Stimulated activated effector memory CD8-positive, alpha-beta T cell treated with anti-CD3 and anti-CD28 coated beads, Interleukin-12 subunit alpha, Interleukin-12 subunit beta, amount 100 ng/mL, for 72 hours (primary cell): Measurements from ENCODE around the gene GUCY2F.

Experiments used
- ATAC-seq: fragments of 150-1000 bp; cut with Tn5 transposase; 2 replicates; pipeline ENCODE4 v1.10.0; 2021
- DNase-seq, 2 donors: peaks; one replicate each; pipeline ENCODE4 v3.0.0; 2021 to 2022; ENCODE audit warnings: low spot score in 2 of 2
- H3K27ac Mint-ChIP-seq: one replicate; pipeline ENCODE4 v1.8.0; 2022; ENCODE audit warnings: mild to moderate bottlenecking, mixed read lengths
- H3K36me3 Mint-ChIP-seq: one replicate; pipeline ENCODE4 v1.8.0; 2022; ENCODE audit warnings: mild to moderate bottlenecking, mixed read lengths
- H3K4me1 Mint-ChIP-seq: one replicate; pipeline ENCODE4 v1.8.0; 2022; ENCODE audit warnings: mixed read lengths
- H3K4me3 Mint-ChIP-seq: one replicate; pipeline ENCODE4 v1.8.0; 2022; ENCODE audit warnings: mild to moderate bottlenecking, mixed read lengths
- H3K9me3 Mint-ChIP-seq: one replicate; pipeline ENCODE4 v1.8.0; 2022; ENCODE audit warnings: mixed read lengths

GUCY2F gene

GRCh38 chrX:109372291-109372690 lies 109.6 kb downstream of the GUCY2F start:
- Mint-ChIP-seq H3K4me1 (no peaks in the 10 kb centered on the region), H3K4me3 (no peak overlapping the region), H3K27ac (no peak overlapping the region), H3K36me3 (no peaks in the 10 kb centered on the region), H3K9me3 (no peaks in the 10 kb centered on the region)
- no peak for DNase-seq
- no peak for ATAC-seq

- no peaks in the 10 kb centered on the region for H3K4me1 Mint-ChIP-seq
- DNase-seq (no peak), ATAC-seq (no peak)
- H3K9me3 Mint-ChIP-seq, result no peaks in the 10 kb centered on the region
- H3K36me3 Mint-ChIP-seq, result no peaks in the 10 kb centered on the region
- no peak overlapping the region for H3K4me3 Mint-ChIP-seq
- H3K27ac Mint-ChIP-seq, result no peak overlapping the region
Observed at GRCh38 chrX:109362101-109362500, 119.8 kb downstream of the GUCY2F start.

DNA sequence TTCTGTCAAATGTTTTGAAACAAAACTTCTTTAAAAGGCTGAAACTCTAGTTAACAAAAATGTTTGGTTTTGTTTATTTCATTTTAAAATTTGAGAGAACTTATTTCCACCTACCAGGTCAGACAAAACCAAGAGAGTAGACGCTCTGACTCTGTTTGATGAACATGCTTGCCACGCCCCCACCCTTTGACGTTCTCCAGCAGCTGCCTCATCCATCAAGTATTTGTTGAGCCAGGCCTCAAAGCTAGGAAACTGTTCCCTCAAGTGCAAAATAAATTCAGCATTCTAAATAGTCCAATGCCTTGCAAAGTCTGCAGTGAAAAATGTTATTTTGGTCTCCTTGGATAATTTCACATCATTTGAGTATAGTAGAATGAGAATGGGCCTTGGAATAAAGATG lies 121.6 kb downstream of the GUCY2F start:
- ATAC-seq (no peak), DNase-seq (no peak)
- H3K4me1 Mint-ChIP-seq, result no peaks in the 10 kb centered on the region
- no peaks in the 10 kb centered on the region for H3K36me3 Mint-ChIP-seq
- no peak overlapping the region for H3K4me3 Mint-ChIP-seq
- no peaks in the 10 kb centered on the region for H3K9me3 Mint-ChIP-seq
- no peak overlapping the region for H3K27ac Mint-ChIP-seq

GRCh38 chrX:109357706-109358105 lies 124.2 kb downstream of the GUCY2F start:
- H3K4me3 Mint-ChIP-seq, result no peak overlapping the region
- H3K27ac Mint-ChIP-seq, result no peak overlapping the region
- no peaks in the 10 kb centered on the region for H3K4me1 Mint-ChIP-seq
- ATAC-seq, result no peak
- no peaks in the 10 kb centered on the region for H3K36me3 Mint-ChIP-seq
- H3K9me3 Mint-ChIP-seq, result no peaks in the 10 kb centered on the region
- DNase-seq, result no peak

GRCh38 chrX:109356684-109357083 lies 125.2 kb downstream of the GUCY2F start:
- Mint-ChIP-seq H3K27ac (no peak overlapping the region), H3K4me1 (no peaks in the 10 kb centered on the region), H3K4me3 (no peak overlapping the region), H3K36me3 (no peaks in the 10 kb centered on the region), H3K9me3 (no peaks in the 10 kb centered on the region)
- ATAC-seq (no peak), DNase-seq (no peak)

- no peak for DNase-seq
- Mint-ChIP-seq H3K4me1 (no peaks in the 10 kb centered on the region), H3K27ac (no peak overlapping the region), H3K9me3 (no peaks in the 10 kb centered on the region), H3K4me3 (no peak overlapping the region), H3K36me3 (no peaks in the 10 kb centered on the region)
- no peak for ATAC-seq
Observed at GRCh38 chrX:109352066-109352588, 129.8 kb downstream of the GUCY2F start.

DNA sequence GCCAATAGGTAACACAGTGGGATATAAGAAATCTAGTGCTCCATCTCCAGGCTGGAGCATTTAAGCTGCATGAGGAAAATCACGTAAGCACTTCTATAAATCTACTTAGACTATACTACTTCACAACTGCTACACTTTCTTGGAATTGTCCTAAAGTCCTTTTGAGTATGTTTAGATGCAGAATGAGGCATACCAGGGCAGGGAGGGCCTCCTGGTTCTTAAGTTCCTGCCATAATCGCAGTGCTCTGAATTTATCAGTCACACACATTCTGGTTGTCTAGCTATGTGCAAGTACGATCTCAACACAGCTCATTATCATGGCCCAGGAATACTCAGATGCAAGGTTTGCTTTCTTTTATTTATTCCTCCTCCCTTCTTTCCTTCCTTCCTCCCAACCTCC lies 130.3 kb downstream of the GUCY2F start:
- ATAC-seq, result no peak
- Mint-ChIP-seq H3K4me3 (no peak overlapping the region), H3K9me3 (no peaks in the 10 kb centered on the region), H3K4me1 (no peaks in the 10 kb centered on the region), H3K36me3 (no peaks in the 10 kb centered on the region), H3K27ac (no peak overlapping the region)
- DNase-seq, result no peak

DNA sequence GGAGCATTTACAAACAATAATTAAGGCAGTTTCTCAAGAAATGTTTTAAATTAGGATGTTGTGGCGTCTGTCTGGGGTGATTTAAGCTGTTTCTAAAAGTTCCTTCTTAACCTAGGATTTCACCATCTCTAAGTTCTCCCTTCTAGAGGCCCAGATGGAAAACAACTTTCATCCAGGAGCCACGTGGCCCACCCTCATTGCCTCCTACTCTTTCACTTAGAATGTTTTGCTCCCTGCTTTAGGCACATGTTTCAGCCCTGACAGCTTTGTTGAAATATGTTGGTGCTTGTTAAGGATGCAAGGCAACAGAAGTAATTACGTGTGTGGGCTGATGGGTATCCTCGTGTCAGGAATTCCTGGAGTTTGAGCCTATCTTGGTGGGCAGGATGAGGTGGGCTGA lies 131.3 kb downstream of the GUCY2F start:
- H3K4me1 Mint-ChIP-seq, result no peaks in the 10 kb centered on the region

GRCh38 chrX:109350051-109350450 lies 131.8 kb downstream of the GUCY2F start:
- no peak overlapping the region for H3K27ac Mint-ChIP-seq
- ATAC-seq (no peak), DNase-seq (no peak)
- H3K4me1 Mint-ChIP-seq, result no peaks in the 10 kb centered on the region
- H3K36me3 Mint-ChIP-seq, result no peaks in the 10 kb centered on the region
- no peak overlapping the region for H3K4me3 Mint-ChIP-seq
- H3K9me3 Mint-ChIP-seq, result no peaks in the 10 kb centered on the region

More for the DNA sequence above, 131.3 kb downstream of the GUCY2F start:
- ATAC-seq, result no peak
- no peaks in the 10 kb centered on the region for H3K9me3 Mint-ChIP-seq
- no peak for DNase-seq
- H3K4me3 Mint-ChIP-seq, result no peak overlapping the region
- no peaks in the 10 kb centered on the region for H3K36me3 Mint-ChIP-seq
- no peak overlapping the region for H3K27ac Mint-ChIP-seq

GRCh38 chrX:109347632-109348031 lies 134.3 kb downstream of the GUCY2F start:
- ATAC-seq (no peak), DNase-seq (no peak)
- H3K9me3 Mint-ChIP-seq, result no peaks in the 10 kb centered on the region
- no peak overlapping the region for H3K4me3 Mint-ChIP-seq
- no peaks in the 10 kb centered on the region for H3K4me1 Mint-ChIP-seq
- H3K36me3 Mint-ChIP-seq, result no peaks in the 10 kb centered on the region
- H3K27ac Mint-ChIP-seq, result no peak overlapping the region

DNA sequence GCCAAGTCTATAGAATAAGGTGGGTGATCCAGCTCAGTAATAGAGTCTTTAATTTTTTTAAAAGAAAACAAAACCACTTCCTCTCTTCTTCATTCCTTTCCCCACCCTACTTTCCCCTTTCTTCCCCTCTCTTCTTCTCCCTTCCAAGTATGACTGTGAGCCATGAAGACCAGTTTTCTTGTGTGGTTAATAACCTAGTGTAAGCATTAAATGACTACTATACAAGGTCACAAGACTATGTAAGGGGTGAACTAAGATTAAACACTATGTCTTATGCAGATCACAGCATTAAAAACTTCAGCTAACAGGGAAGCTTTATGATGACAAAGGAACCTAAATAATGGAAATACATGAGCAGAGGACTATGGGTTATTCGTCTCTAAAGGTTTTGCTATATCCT lies 135.4 kb downstream of the GUCY2F start:
- H3K9me3 Mint-ChIP-seq, result no peaks in the 10 kb centered on the region
- DNase-seq (no peak), ATAC-seq (no peak)
- no peaks in the 10 kb centered on the region for H3K4me1 Mint-ChIP-seq
- no peak overlapping the region for H3K27ac Mint-ChIP-seq
- H3K36me3 Mint-ChIP-seq, result no peaks in the 10 kb centered on the region
- H3K4me3 Mint-ChIP-seq, result no peak overlapping the region

GRCh38 chrX:109345856-109346255 lies 136.0 kb downstream of the GUCY2F start:
- no peak for ATAC-seq
- H3K36me3 Mint-ChIP-seq, result no peaks in the 10 kb centered on the region

DNA sequence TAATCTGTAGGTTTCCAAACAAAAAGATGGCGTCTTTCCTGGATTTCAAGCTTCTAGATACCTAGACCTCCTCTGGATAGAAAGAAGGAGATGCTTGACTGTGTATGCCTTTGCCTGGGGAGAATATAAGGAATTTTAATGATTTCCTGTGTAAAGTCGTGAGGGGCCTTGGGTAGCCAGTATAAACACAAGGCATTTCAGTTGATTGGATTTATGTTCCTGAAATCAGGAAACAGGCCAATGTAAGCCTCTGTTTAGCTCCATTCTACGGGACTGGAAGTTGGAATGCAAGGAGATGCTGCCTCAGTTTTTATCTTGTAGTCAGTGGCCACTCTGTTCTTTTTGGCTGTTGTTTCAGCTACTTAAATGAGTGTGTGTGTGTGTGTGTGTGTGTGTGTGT lies 137.2 kb downstream of the GUCY2F start:
- Mint-ChIP-seq H3K4me1 (no peaks in the 10 kb centered on the region), H3K36me3 (no peaks in the 10 kb centered on the region), H3K27ac (no peak overlapping the region), H3K4me3 (no peak overlapping the region), H3K9me3 (no peaks in the 10 kb centered on the region)
- DNase-seq, result no peak
- no peak for ATAC-seq

More at GRCh38 chrX:109345856-109346255, 136.0 kb downstream of the GUCY2F start:
- no peak overlapping the region for H3K27ac Mint-ChIP-seq
- no peaks in the 10 kb centered on the region for H3K9me3 Mint-ChIP-seq
- no peak overlapping the region for H3K4me3 Mint-ChIP-seq
- DNase-seq, result no peak
- no peaks in the 10 kb centered on the region for H3K4me1 Mint-ChIP-seq

DNA sequence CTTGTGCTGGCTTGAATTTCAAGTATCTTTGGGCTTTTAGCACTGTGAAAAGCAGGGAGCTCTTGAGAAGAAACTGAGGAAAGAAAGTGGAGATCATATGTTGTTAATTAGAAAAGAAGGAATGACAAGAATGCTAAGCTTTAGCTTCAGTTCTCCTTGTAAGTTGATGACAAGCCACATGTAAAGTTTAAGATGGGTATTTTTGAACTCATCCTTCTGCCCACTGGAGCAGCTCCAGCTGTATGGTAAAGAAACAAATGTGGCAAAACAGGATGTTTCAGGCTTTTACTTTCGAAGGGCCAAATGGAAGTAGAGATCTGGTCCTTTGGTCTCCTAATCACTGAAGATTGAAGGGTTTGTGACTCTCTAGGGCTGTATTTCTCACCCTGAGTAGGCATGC lies 137.8 kb downstream of the GUCY2F start:
- ATAC-seq (no peak), DNase-seq (no peak)
- H3K9me3 Mint-ChIP-seq, result no peaks in the 10 kb centered on the region
- no peaks in the 10 kb centered on the region for H3K36me3 Mint-ChIP-seq
- H3K27ac Mint-ChIP-seq, result no peak overlapping the region
- H3K4me1 Mint-ChIP-seq, result no peaks in the 10 kb centered on the region
- H3K4me3 Mint-ChIP-seq, result no peak overlapping the region

- no peak for ATAC-seq
- no peak overlapping the region for H3K4me3 Mint-ChIP-seq
- no peaks in the 10 kb centered on the region for H3K9me3 Mint-ChIP-seq
- DNase-seq, result no peak
- no peaks in the 10 kb centered on the region for H3K4me1 Mint-ChIP-seq
- H3K27ac Mint-ChIP-seq, result no peak overlapping the region
- no peaks in the 10 kb centered on the region for H3K36me3 Mint-ChIP-seq
Observed at GRCh38 chrX:109343671-109344070, 138.2 kb downstream of the GUCY2F start.

- no peak for ATAC-seq
- no peak for DNase-seq
- Mint-ChIP-seq H3K4me1 (no peaks in the 10 kb centered on the region), H3K4me3 (no peak overlapping the region), H3K27ac (no peak overlapping the region), H3K36me3 (no peaks in the 10 kb centered on the region), H3K9me3 (no peaks in the 10 kb centered on the region)
Observed at GRCh38 chrX:109336141-109336540, 145.7 kb downstream of the GUCY2F start.

- Mint-ChIP-seq H3K4me1 (no peaks in the 10 kb centered on the region), H3K4me3 (no peak overlapping the region), H3K36me3 (no peaks in the 10 kb centered on the region), H3K9me3 (peaks cover 3% of the 10 kb centered on the region), H3K27ac (no peak overlapping the region)
- no peak for ATAC-seq
- DNase-seq, result no peak
Observed at GRCh38 chrX:109327251-109327650, 154.6 kb downstream of the GUCY2F start.
